Activated T-helper 9 cell treated with anti-CD3 and anti-CD28 coated beads, Interleukin-2, amount 50 U/mL, for 16 hours (primary cell): ENCODE results near the gene PTPRN2.
"Not testable (repeated sequence)": the region's sequence is repeated elsewhere in the genome, so short reads cannot be mapped to it uniquely, and the experiment has no call there.

Experiments
- DNase-seq: peaks from one replicate; pipeline ENCODE4 v3.0.0-alpha.2; 2020; ENCODE audit warnings: low read depth

Gene PTPRN2

GRCh38 chr7:158419238-158419785, 168.3 kb downstream of the PTPRN2 start:
- DNase-seq, result no peak

GRCh38 chr7:158418395-158418794, 169.2 kb downstream of the PTPRN2 start:
- DNase-seq, result not testable (repeated sequence)

DNA sequence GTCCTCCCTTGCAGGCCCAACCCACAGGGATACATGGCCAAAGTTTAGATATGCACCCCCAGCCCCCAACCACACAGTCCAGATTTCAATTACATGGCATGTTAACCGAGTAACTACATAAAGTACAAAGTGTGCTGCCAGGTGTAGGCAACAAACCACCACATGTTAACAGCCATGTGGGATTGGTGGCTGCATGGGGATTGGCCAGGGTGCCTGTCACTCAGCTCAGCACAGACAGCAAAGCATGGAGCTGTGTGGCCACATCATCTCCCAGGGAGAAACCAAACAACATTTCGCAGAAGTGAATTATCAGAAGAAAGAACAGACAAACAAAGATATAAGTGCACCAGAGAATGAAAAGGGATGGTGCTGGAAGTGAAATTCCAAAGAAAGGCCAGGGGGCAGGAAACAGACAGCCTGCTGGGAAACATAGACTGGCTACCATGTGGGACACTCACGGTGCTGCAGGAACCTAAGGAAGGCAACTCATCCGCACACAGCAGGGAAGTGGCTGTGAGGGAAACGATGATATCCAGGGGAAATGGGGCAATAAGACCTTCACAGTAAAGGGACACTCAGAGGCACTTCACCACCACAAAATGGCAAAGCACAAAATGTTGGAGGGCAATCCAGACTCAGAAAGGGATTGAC, 171.2 kb downstream of the PTPRN2 start:
- no peak for DNase-seq

DNA sequence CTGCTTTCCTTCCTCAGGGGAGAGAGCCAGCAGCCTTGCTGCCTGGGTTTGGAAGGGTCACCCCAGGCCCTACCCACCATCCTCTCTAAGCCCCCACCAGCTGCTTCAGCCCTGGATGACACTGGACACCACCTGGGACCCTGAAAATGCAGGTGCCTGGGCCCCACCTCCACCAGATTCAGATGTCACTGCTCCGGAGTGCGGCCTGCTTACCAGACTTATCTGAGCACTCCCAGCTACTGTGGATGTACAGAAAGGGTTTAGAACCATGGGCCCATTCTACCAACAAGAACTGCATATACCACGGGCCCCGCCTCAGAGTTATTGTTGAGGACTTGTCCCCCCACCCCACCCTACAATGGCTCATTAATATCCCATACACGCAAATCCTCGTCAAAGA, 172.3 kb downstream of the PTPRN2 start:
- DNase-seq, result no peak

GRCh38 chr7:158414486-158414961, 173.1 kb downstream of the PTPRN2 start:
- DNase-seq, result no peak

DNA sequence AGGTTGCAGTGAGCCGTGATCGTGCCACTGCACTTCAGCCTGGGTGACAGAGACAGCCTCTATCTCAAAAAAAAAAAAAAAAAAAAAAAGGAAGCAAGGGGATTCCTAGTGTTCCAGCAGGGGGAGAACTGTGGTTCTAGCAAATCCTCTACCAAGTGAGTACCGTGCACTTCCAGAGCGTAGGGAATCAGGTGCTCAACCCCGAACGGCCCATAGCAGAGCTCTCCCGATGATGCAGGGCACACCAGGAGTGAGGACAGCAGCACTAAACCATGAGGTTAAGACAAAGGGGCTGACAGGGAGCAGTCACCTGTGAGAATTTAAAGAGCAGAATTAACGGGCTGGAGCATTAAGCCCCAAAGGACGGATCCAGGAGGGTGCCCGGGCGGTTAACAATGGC, 173.6 kb downstream of the PTPRN2 start:
- no peak for DNase-seq

DNA sequence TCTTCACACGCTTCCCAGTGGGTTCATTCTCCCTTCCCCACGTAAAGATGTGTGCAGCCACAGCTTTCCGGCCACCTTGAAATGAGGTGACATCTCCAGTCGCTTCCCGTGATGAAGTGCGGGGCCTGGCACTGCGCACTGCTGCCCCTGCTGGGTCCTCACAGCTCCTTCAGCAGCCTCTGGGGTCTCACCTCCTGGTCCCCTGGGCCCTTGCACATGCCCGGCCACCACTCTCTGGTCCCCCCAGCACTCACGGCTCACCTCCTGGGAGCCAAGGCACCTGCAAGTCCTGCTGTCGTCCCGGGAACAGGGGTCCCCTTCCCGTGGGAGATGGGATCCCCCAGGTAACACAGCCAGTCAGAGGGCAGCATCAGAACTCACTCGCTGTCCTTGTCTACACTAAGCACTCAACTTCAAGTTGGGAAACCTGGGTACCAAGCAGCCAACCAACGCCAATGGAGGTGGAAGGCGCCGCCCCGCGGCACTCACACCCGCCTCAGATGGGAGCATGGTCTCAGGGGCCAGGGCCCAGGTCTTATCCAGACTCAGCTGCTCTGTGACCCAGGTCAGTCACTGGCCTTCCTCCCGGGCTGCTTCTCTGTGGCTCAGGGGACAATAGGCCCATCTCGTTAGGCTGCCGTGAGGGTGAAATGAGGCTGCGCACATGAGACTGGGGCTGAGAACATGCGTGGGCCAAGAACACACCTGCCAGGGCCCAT, 176.2 kb downstream of the PTPRN2 start:
- no peak for DNase-seq

GRCh38 chr7:158410720-158411119, 176.9 kb downstream of the PTPRN2 start:
- DNase-seq, result no peak

DNA sequence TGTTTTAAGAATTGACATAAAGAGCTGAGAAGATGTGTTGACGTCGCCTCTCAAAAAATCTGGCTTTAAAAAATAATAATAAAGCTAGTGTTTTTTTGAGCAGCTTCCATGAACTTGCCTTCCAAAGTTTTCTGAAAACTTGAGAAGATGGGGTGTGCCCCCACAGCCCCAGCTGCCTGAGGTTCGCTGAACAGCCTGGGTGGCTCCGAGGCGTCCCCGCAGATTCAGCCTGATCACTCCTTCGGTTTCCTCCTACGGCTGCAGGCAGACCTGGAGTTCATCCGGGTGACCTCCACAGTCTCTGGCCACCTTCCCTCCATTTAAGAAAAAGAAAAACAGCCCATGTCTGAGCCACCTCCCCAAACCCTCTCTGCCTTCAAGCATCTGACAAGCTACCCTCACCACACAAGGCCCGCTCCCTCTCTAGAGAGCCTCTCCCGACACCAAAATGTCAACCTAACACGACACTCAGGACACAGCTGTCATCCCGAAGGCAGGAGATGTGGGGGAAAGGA, 177.8 kb downstream of the PTPRN2 start:
- no peak for DNase-seq

- DNase-seq, result no peak
Observed at GRCh38 chr7:158409120-158409519, 178.5 kb downstream of the PTPRN2 start.

DNA sequence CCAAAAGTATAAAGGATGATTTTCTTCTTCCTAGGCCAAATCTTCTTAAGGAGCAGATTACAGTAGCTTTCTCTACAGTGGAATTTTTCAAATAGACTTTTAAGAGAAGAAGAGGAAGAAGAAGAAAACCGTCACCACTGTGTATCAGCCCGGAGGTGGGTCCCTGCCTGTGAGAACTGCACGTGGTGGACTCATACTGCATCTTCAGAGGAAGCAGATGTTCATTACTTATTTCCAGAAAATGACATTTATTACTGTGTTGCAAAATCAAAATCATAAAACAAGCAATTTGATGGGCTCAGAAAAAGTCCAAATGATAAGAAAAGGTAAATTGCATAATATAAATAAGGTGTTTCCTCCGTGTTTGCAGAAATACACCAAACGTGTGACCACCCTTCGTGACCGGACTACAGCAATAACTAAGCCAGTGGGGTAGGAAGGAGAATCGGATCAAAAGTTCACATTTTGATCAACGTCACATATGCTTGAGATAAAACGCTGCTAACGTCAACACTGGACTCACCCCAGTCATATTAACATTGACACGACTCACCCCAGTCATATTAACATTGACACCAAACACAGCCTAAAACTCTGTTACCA, 179.2 kb downstream of the PTPRN2 start:
- DNase-seq, result no peak

DNA sequence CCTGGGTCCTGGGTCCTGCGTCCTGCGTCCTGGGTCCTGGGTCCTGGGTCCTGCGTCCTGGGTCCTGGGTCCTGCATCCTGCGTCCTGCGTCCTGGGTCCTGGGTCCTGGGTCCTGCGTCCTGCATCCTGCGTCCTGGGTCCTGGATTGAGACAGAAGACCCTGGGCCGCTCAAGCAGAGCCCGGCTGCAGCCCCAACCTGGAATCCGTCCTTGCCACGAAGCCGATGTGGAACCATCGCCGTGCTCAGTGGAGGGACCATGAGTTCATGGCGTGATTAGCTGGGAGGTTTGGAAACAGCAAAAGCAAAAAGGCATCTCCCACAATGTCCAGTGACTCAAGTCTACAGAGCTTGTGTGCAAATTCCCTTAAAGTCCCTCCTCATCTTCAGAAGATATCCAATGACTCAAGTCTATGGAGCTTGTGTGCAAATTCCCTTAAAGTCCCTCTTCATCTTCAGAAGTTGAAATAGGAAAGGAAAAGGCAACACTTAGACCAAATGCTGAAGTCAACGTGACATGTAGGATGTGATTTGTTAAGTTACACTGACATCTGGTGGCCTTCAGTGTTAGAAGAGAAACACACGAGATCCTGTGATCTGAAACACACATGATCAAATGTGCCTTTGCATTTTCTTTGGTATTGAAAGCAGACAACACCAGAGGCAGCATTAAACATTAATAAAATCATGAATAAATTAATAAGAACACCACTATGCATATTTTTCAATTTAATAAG, 179.9 kb downstream of the PTPRN2 start:
- no peak for DNase-seq

DNA sequence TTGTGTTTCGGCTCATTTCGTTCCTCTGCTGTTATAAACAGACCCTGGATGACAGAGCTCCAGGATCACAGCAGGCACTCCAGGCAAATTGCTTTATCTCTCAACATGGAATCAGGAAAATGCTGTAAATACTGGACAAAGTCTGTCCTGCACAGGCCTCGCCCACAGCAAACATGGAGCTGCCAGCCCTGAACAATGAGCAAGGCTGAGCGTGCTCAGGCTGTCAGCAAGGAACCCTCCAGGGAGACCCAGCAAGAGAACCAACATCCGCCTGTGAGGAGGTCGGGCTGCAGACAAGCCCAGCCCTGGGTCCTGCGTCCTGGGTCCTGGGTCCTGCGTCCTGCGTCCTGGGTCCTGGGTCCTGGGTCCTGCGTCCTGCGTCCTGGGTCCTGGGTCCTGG, 180.8 kb downstream of the PTPRN2 start:
- no peak for DNase-seq

DNA sequence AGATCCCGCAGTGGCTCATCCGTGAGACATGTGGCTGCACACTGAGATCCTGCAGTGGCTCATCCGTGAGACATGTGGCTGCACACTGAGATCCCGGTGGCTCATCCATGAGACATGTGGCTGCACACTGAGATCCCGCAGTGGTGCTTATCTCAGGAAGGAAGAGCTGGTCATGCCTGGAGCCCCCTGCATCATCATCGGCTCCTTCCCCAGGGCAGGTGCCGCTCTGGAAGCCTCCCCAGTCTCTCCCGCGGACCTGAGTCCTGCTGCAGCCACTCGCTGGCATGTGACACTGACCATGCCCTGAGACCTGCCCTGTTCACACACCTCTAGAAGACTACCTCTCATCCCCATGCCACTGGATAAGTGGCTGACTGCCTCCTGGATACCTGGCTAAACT, 181.3 kb downstream of the PTPRN2 start:
- DNase-seq, result no peak

GRCh38 chr7:158405771-158406170, 181.9 kb downstream of the PTPRN2 start:
- DNase-seq, result not testable (repeated sequence)

DNA sequence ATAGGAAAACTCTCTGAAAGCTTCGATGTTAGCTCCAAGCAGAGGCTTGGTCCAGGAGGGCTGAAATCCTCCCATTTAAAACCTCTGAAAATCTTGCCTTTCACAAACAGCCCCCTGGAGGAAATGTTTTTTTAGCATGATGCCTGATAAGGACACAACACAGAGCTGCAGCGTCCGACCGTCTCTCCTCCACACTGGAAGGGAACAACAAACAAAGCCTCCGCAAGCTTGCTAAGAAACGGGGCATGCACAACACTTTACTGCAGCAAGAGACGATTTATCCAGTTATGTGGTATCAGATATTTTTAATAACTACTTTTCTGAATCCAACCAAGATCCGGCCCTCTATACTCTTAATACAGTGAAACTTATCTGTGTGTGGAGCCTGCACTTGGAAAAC, 182.3 kb downstream of the PTPRN2 start:
- no peak for DNase-seq

GRCh38 chr7:158404031-158404761, 183.4 kb downstream of the PTPRN2 start:
- no peak for DNase-seq

DNA sequence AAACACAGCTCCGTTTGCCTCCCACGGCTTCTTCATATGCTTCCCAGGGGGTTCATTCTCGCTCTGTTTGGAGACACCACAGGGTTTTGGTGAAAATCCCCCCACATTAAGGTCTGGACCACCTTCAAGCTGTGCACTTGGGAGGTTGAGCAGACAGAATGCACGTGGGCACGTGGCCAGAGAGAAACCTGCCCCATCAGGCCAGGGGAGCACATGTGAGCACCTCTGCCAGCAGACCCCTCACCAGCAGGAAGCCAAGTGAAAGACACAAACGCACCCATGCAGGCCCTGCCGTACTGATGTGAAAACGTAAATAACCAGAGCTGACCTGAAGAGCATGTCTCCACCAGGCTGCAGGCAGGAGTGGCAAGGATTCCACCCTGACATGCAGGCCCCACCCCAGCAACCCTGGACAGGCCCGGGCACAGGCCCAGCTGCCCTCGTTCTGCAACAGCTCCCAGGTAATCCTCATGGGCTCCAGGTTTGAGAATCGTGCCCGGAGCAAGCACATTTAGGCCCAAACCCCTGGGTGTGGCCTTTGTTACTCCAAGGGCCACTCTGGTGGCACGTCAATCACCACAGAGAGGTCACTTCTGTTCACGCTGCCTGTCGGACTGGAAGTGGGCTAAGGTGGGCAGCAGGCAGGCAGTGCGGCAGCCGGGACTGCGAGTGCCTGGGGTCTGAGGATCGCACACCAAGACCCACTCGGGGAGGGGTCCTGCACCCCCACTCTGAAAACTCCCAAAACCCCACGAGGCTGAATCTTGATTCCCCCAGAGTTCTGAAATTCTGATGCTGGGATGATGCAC, 184.4 kb downstream of the PTPRN2 start:
- no peak for DNase-seq

DNA sequence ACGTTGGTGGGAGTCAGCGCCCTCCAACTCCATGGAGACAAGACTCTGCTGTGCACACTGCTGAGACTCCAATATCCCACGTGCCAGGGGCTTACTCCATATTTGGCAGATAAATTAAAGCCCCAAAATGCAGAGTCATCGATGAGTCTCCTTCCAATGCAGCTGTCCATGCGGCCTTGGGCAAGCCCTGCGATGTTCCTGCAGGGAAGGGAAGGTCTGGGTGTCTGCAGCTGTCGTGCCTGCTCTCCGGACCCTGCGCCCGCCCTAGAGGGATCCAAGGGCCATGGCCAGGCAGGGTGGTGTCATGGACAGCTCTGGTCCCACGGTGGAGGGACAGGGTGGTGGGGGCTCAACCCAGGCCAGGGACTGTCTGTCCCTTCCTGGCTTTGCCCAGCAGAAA, 185.2 kb downstream of the PTPRN2 start:
- DNase-seq, result no peak

DNA sequence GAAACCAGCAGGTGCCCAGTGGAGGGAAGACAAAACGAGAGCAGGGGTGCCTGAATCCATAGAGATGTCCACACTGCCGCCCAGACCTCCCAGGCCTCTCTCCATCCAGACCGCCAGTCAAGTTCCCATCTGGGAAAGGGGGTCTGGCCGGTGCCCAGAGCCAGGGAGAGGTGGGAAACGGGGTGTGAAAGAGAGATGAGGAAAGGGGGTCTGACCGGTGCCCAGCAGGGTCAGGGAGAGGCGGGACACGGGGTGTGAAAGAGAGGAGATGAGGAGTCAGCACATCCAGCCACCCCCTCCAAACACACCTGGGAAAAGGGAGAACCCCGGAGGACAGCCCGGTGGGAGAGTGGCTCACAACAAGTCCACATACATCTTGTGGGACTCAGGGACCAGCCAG, 185.8 kb downstream of the PTPRN2 start:
- no peak for DNase-seq

DNA sequence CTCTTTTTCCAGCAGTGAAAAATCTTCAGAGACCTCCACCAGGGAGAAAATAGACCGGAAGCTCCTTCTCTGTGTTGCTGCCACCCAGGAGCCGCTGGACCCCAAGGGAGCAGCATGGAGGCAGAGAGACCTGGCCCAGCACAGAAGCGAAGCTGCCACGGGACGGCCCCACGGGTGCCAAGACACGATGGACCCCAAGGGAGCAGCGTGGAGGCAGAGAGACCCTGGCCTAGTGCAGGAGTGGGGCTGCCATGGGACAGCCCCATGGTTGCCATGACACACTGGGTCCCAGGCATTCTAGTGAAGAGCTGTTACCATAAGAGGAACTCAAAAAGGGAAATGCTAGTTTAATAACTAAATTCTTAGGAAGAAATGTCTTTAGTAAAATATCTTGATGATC, 186.3 kb downstream of the PTPRN2 start:
- DNase-seq, result no peak
